ENCODE data around the gene RPIA.

DNA sequence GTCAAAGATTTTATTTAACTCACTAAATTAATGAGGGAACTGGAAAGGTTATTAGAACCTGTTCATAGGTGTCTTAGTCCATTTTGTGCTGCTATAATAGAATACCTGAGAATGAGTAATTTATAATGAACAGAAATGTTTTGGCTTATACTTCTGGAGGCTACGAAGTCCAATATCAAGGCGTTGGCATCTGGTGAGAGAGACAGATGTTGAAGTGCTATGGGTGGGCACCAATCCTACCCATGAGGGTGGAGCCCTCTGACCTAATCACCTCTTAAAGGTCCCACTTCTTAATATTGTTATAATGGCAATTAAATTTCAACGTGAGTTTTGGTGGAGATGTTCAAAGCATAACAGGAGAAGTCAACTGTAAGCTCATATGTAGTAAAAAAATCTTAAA, 5.1 kb downstream of the RPIA start:
- TF ChIP-seq CTCF (IDR thresholded peaks at IDR 0.05; ENCODE audit: low read depth, low read length) (no peak), POLR2A (IDR thresholded peaks at IDR 0.05; ENCODE audit: extremely low read depth, insufficient read length) (no peak), MAX (IDR thresholded peaks at IDR 0.05; ENCODE audit: low read depth, low read length) (no peak)
